Pulmonary artery endothelial cell (primary cell): ENCODE results near the gene ZNF557. TPM values are rescaled to one million over a fixed set of nuclear protein-coding genes. Genes with fewer than 3 reads are reported as not detected.
"Not testable (repeated sequence)": the region's sequence is repeated elsewhere in the genome, so short reads cannot be mapped to it uniquely, and the experiment has no call there.

Experiments
- DNase-seq: peaks from one replicate; pipeline ENCODE4 v3.0.0-alpha.2; 2011; ENCODE audit warnings: low read depth, low spot score
- total RNA-seq: library from RNA; depleted of rRNA; stranded (reverse); fragments of >200 nt; gene quantifications from 2 replicates; pipeline ENCODE4 v1.2.3, GENCODE V29; 2014

The ZNF557 gene
- total RNA-seq = 13.8 and 16.1 TPM in 2 replicates

GRCh38 chr19:7069042-7069903 is at the start of gene ZNF557:
Gene ZNF557, plus strand, starts transcription at chr19:7069703. Its CDS starts 5,372 bp downstream, at chr19:7075075.
- DNase-seq = peak; percentile 87

GRCh38 chr19:7021331-7021730 is 48.2 kb upstream of the ZNF557 start, which contains the start of gene MBD3L2B:
Gene MBD3L2B, minus strand, starts transcription at chr19:7021431. Its CDS starts 34 bp downstream, at chr19:7021397.
- not testable (repeated sequence) for DNase-seq

- not testable (repeated sequence) for DNase-seq
Observed at GRCh38 chr19:7028790-7029189, 40.7 kb upstream of the ZNF557 start.

DNA sequence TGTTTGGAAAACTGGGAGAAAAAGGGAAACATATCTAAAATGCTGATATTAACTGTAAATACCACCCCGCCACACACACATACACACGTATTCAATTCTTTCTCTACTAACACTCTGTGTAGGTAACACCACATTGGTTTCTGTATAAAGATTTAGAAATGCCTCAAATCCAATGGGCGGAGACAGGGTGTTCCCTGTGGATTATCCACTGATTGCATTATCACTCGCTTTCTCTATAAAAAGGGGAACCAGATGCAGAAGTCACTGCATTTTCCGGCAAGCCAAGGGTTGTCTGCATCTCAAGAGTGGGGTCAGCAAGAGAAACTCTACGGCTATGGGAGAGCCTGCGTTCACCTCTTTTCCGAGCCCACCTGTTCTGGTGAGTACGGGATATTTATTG is 39.2 kb upstream of the ZNF557 start, which contains the start of gene MBD3L5:
TSS of gene MBD3L5 (plus strand) at position 301 of the 400 bp plus-strand sequence. CDS start at position 335, 34 bp downstream.
- DNase-seq = not testable (repeated sequence)

GRCh38 chr19:7040079-7040478 is 29.4 kb upstream of the ZNF557 start, which contains the start of gene MBD3L4:
Gene MBD3L4, minus strand, starts transcription at chr19:7040179. Its CDS starts 35 bp downstream, at chr19:7040144.
- not testable (repeated sequence) for DNase-seq

DNA sequence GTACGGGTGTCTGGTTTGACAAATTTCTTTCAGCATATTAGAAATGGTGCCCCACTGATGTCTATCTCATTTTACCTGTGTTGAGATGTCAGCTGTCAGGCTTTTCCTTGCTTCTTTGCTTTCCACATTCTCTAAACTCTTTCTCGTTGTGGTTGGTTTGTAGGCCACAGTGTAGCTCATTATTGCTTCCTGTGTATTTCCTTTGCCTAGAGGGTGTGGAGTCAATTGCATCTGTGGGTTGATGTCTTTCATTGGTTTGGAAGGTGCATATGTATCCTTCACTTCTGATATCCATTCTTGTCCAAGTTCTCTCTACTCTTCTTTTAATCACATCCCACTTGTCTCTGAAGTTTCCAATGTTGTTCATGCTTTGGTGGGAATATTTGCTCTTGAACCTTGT is 27.9 kb upstream of the ZNF557 start:
- DNase-seq = not testable (repeated sequence)

DNA sequence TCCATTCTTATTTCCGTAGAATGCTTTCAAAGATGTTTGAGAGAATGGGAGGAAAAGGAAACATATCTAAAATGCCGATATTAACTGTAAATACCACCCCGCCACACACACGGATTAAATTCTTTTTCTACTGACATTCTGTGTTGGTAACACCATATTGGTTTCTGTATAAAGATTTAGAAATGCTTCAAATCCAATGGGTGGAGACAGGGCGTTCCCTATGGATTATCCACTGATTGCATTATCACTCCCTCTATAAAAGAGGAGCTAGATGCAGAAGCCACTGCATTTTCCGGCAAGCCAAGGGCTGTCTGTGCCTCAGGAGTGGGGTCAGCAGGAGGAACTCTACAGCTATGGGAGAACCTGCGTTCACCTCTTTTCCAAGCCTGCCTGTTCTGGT is 20.5 kb upstream of the ZNF557 start, which contains the start of gene MBD3L2:
TSS of gene MBD3L2 (plus strand) at position 301 of the 400 bp plus-strand sequence. CDS start at position 354, 53 bp downstream.
- not testable (repeated sequence) for DNase-seq

DNA sequence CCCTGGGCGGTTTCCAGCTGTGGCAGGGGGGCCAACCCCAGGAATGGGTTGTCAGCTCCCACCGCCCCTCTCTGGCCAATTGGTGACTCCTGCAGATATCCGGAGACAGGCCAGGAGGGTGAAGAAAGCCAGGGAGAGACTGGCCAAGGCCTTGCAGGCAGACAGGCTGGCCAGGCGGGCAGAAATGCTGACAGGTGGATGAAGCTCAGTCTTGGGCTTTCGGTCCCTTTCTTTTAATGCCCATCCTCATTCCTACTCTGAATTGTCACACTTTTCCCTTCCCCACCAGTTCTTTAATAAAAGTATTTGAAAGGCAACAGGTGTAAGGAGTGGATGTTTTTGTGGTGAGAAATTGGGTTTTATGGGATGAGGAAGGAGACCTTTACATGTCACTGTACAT is 18.1 kb upstream of the ZNF557 start:
- not testable (repeated sequence) for DNase-seq

DNA sequence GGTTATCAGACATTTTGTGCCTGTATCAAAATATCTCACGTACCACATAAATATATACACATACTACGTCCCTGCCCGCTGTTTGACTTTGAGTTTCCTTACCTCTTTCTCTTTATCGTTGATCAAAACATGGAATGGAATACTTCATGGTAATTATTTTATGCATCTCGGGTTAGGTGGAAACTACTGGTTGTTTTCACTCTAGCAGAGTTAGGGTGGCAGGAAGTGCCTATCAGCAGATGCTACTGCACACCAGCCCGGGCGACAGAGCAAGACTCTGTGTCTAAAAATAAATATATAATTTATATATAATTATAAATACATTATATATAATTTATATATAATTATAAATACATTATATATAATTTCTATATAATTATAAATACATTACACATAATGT is 16.6 kb upstream of the ZNF557 start:
- DNase-seq = not testable (repeated sequence)

- not testable (repeated sequence) for DNase-seq
Observed at GRCh38 chr19:7054635-7055368, 14.7 kb upstream of the ZNF557 start.

DNA sequence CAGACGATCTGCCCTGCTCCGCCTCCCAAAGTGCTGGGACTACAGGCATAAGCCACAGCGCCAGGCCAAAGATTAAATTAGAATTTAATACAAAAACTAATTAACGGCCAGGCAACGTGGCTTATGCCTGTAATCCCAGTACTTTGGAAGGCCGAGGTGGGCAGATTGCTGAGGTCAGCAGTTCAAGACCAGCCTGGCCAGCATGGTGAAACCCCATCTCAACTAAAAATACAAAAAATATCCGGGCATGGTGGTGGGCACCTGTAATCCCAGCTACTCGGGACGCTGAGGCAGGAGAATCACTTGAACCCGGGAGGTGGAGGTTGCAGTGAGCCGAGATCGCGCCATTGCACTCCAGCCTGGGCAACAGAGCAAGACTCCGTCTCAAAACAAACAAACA is 13.8 kb upstream of the ZNF557 start:
- DNase-seq = not testable (repeated sequence)

GRCh38 chr19:7056371-7056770 is 13.1 kb upstream of the ZNF557 start:
- DNase-seq = not testable (repeated sequence)

DNA sequence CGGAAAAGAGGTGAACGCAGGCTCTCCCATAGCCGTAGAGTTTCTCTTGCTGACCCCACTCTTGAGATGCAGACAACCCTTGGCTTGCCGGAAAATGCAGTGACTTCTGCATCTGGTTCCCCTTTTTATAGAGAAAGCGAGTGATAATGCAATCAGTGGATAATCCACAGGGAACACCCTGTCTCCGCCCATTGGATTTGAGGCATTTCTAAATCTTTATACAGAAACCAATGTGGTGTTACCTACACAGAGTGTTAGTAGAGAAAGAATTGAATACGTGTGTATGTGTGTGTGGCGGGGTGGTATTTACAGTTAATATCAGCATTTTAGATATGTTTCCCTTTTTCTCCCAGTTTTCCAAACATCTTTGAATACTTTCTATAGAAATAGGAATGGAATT is 10.9 kb upstream of the ZNF557 start, which contains the start of gene MBD3L3:
TSS of gene MBD3L3 (minus strand) at position 101 of the 400 bp plus-strand sequence. CDS start at position 30, 71 bp downstream.
- DNase-seq = not testable (repeated sequence)

DNA sequence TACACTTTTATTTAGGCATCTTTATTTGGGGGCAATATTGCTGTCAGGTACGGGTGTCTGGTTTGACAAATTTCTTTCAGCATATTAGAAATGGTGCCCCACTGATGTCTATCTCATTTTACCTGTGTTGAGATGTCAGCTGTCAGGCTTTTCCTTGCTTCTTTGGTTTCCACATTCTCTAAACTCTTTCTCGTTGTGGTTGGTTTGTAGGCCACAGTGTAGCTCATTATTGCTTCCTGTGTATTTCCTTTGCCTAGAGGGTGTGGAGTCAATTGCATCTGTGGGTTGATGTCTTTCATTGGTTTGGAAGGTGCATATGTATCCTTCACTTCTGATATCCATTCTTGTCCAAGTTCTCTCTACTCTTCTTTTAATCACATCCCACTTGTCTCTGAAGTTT is 9.5 kb upstream of the ZNF557 start:
- not testable (repeated sequence) for DNase-seq

DNA sequence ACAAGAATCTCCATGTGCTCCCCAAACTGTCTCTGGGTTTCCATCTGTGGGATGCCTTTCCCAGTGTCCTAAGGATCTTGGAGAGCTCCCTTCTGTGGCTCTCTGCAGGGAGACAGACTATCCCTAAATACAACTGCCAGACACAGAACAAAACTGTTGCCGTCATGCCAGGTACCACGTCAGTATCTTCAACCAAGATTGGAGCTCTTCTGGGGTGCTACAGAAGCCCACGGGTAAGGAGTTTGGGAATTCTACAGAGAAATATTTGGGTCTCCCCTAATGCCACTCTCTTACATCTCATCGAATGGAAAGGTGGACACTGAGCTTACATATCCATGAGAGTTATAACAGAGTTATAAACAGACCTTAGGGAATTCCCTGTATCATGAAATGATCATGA is 6.2 kb upstream of the ZNF557 start:
- DNase-seq = no peak

- DNase-seq = no peak
Observed at GRCh38 chr19:7063764-7064418, 5.6 kb upstream of the ZNF557 start.

DNA sequence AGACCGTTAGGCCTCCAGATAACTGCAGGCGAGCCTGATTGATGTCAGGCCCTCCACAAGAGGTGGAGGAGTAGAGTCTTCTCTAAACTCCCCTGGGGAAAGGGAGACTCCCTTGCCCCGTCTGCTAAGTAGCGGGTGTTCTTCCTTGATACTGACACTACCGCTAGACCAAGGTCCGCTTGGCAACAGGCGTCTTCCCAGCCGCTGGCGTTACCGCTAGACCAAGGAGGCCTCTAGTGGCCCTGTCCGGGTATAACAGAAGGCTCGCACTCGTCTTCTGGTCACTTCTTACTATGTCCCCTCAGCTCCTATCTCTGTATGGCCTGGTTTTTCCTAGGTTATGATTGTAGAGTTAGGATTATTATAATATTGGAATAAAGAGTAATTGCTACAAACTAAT is 2.4 kb upstream of the ZNF557 start:
- DNase-seq = not testable (repeated sequence)

GRCh38 chr19:7067716-7068115 is 1.8 kb upstream of the ZNF557 start:
- DNase-seq = no peak

GRCh38 chr19:7068599-7068998 is 904 bp upstream of the ZNF557 start:
- no peak for DNase-seq

DNA sequence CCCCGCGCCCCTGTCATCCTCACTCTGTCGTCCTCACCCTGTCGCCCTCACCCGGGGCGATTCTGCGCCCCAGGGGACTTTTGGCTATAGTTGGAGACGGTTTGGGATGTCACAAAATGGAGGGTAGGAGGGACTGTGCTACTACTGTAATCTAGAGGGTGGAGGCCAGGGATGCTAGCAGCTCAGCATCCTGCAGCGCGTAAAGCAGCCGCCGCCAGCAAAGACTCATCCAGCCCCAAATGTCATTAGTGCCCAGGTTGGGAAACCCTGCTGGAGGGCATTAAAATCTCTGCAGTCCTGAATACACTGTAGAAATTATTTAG is 362 bp downstream of the ZNF557 start:
- DNase-seq = no peak

DNA sequence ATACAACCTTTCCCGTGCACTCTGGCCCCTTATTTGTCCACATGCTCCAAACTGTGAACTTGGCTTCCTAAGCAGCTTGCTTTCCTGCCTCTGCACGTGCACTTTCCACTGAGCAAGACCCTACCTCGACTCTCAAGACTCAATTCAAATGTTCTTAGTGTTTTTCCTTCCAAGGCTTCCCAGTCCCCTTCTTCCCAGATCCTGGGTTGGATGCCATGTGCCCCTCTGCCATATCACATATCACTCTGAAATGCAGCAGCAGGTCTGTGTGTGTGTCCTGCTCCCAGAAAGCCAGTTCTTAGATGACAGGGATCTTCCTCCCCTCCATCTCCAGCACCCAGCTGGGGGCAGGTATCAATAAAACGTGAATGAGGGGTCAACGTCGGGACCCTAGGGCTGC is 3.0 kb downstream of the ZNF557 start:
- no peak for DNase-seq
